ENCODE data around the gene COL21A1. TPM values are rescaled to one million over a fixed set of nuclear protein-coding genes. Genes with fewer than 3 reads are reported as not detected.

COL21A1 gene
- total RNA-seq, 1 experiment from 2014 or later = 1.8 TPM

DNA sequence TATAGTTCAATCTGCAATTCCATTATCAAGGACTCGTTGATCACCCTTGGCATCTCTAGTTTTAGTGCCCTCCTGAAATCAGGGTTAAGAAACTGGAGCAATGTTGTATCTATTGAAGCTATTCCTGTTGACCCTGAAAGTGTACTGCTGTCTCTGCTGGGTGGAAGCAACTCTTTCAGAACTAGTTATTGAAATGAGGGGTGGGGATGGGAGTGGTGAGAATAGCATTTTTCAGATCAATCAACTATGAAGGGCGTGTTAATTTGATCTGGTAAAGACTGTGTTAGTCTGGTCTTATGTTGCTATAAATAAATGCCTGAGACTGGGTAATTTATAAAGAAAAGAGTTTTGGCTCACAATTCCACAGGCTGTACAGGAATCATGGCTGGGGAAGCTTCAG lies 219.5 kb downstream of the COL21A1 start:
- no peak overlapping the region for H3K4me3 Mint-ChIP-seq

More for the DNA sequence above, 219.5 kb downstream of the COL21A1 start:
- Histone ChIP-seq H2AFZ (ENCODE audit: low read length) (no peak overlapping the region), H3K27me3 (ENCODE audit: insufficient read depth, low read length) (no peaks in the 10 kb centered on the region), H2AK5ac (ENCODE audit: insufficient read length, low read length) (no peak overlapping the region), H2BK5ac (ENCODE audit: insufficient read length, low read length) (no peak overlapping the region), H3K79me1 (ENCODE audit: insufficient read depth, low read depth, low read length, poor library complexity, severe bottlenecking) (no peaks in the 10 kb centered on the region), H4K20me1 (ENCODE audit: control insufficient read depth, insufficient read depth, insufficient read length) (no peaks in the 10 kb centered on the region), H4K91ac (ENCODE audit: insufficient read length, low read depth, low read length) (no peak overlapping the region), H3K4ac (ENCODE audit: low read depth, low read length) (no peak overlapping the region), H3K14ac (ENCODE audit: insufficient read depth, low read length) (no peak overlapping the region), H3K18ac (ENCODE audit: insufficient read length, low read depth, low read length) (no peak overlapping the region), H3K9me3 (ENCODE audit: control insufficient read depth, low read depth, low read length) (no peaks in the 10 kb centered on the region), H2BK20ac (ENCODE audit: low read depth, low read length, poor library complexity, severe bottlenecking) (no peak overlapping the region), H3K9ac (ENCODE audit: extremely low read depth, insufficient read length, low read length) (no peak overlapping the region), H4K8ac (replicated peaks; ENCODE audit: insufficient read length, low read depth, low read length) (no peak overlapping the region), H2BK120ac (ENCODE audit: low read depth, low read length, poor library complexity, severe bottlenecking) (no peak overlapping the region), H3K23me2 (ENCODE audit: insufficient read length, low read depth, low read length, poor library complexity, severe bottlenecking) (no peaks in the 10 kb centered on the region), H3K79me2 (ENCODE audit: insufficient read depth, low read length) (no peaks in the 10 kb centered on the region), H3K27ac (ENCODE audit: insufficient read length, low read depth, low read length) (no peak overlapping the region), H3K4me2 (ENCODE audit: insufficient read depth, insufficient read length, low read length) (no peak overlapping the region), H3K23ac (ENCODE audit: insufficient read length, low read depth, low read length) (no peak overlapping the region), H3T11ph (ENCODE audit: low read length) (no peak overlapping the region), H3K56ac (ENCODE audit: insufficient read length, low read depth, low read length) (no peak overlapping the region), H3K4me1 (ENCODE audit: insufficient read depth, low read length) (no peaks in the 10 kb centered on the region; the same call in 1 of the 2 replicates), H2BK12ac (ENCODE audit: insufficient read length, low read depth, low read length) (no peak overlapping the region), H4K5ac (ENCODE audit: insufficient read length, low read depth, low read length) (no peak overlapping the region), H2BK15ac (ENCODE audit: low read depth, low read length) (no peak overlapping the region)
- no CpG with 5 or more reads among the region's 2 CpGs for WGBS (ENCODE audit: extremely low coverage, insufficient read length, low lambda C conversion rate)
- H3K27me3 Mint-ChIP-seq (ENCODE audit: low read depth) = no peaks in the 10 kb centered on the region
- no peak for DNase-seq
- TF ChIP-seq, protein P1, sequence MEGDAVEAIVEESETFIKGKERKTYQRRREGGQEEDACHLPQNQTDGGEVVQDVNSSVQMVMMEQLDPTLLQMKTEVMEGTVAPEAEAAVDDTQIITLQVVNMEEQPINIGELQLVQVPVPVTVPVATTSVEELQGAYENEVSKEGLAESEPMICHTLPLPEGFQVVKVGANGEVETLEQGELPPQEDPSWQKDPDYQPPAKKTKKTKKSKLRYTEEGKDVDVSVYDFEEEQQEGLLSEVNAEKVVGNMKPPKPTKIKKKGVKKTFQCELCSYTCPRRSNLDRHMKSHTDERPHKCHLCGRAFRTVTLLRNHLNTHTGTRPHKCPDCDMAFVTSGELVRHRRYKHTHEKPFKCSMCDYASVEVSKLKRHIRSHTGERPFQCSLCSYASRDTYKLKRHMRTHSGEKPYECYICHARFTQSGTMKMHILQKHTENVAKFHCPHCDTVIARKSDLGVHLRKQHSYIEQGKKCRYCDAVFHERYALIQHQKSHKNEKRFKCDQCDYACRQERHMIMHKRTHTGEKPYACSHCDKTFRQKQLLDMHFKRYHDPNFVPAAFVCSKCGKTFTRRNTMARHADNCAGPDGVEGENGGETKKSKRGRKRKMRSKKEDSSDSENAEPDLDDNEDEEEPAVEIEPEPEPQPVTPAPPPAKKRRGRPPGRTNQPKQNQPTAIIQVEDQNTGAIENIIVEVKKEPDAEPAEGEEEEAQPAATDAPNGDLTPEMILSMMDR (conservative IDR thresholded peaks at IDR 0.05) = no peak
- peaks cover 2 to 8% of the 10 kb centered on the region in 2 experiments; a peak in 2 of 4 replicates for H3K4me1 Mint-ChIP-seq
- no peaks in the 10 kb centered on the region for H3K36me3 Mint-ChIP-seq (ENCODE audit: insufficient read depth in 1 of 3, low read depth in 3 of 3)
- H3K27ac Mint-ChIP-seq = no peak overlapping the region
- H3K9me3 Mint-ChIP-seq = no peaks in the 10 kb centered on the region; a peak in 1 of 5 replicates
